Trophoblast cell (in vitro differentiated cells and primary cell): Measurements from ENCODE around the gene HOPX.
"Not testable (repeated sequence)": the region's sequence is repeated elsewhere in the genome, so short reads cannot be mapped to it uniquely, and the experiment has no call there.

Experiments used
- DNase-seq, 2 donors: peaks; one replicate each; pipeline ENCODE4 v3.0.0-alpha.2; 2016
- H2AFZ ChIP-seq: 2 replicates; pipeline ENCODE4 v1.6.1; 2013; ENCODE audit warnings: low read length, moderate library complexity, mild to moderate bottlenecking; ENCODE audit not compliant: insufficient read depth, poor library complexity
- H2AK5ac ChIP-seq: 2 replicates; pipeline ENCODE4 v1.6.1; 2013; ENCODE audit warnings: mild to moderate bottlenecking, low read length
- H2BK120ac ChIP-seq: 2 replicates; pipeline ENCODE4 v1.6.1; 2013; ENCODE audit warnings: low read length, mild to moderate bottlenecking, moderate library complexity; ENCODE audit not compliant: insufficient read depth, poor library complexity
- H2BK12ac ChIP-seq: 2 replicates; pipeline ENCODE4 v1.6.1; 2013; ENCODE audit warnings: mild to moderate bottlenecking, low read length, moderate library complexity
- H2BK5ac ChIP-seq: 2 replicates; pipeline ENCODE4 v1.6.1; 2013; ENCODE audit warnings: low read length, low read depth, moderate library complexity, mild to moderate bottlenecking; ENCODE audit not compliant: poor library complexity
- H3K14ac ChIP-seq: 2 replicates; pipeline ENCODE4 v1.6.1; 2013; ENCODE audit warnings: mild to moderate bottlenecking, low read length
- H3K18ac ChIP-seq: 2 replicates; pipeline ENCODE4 v1.6.1; 2013; ENCODE audit warnings: mild to moderate bottlenecking, low read length
- H3K23ac ChIP-seq: 2 replicates; pipeline ENCODE4 v1.6.1; 2013; ENCODE audit warnings: low read length
- H3K27ac ChIP-seq: 2 replicates; pipeline ENCODE4 v1.5.1; 2013; ENCODE audit warnings: low read depth, mild to moderate bottlenecking, inconsistent platforms, low read length, moderate library complexity
- H3K27me3 ChIP-seq: 2 replicates; pipeline ENCODE4 v1.6.1; 2013; ENCODE audit warnings: inconsistent platforms, mild to moderate bottlenecking, low read length, moderate library complexity; ENCODE audit not compliant: insufficient read depth
- H3K36me3 ChIP-seq, 2 experiments: 1 replicate in 1 of 2; 2 replicates in 1 of 2; pipeline ENCODE4 v1.6.1; 2013; ENCODE audit warnings: low read length in 2 of 2, mild to moderate bottlenecking in 2 of 2, moderate library complexity in 1 of 2; ENCODE audit not compliant: insufficient read depth in 2 of 2, control insufficient read depth in 1 of 2
- H3K4ac ChIP-seq: 2 replicates; pipeline ENCODE4 v1.6.1; 2013; ENCODE audit warnings: low read depth, mild to moderate bottlenecking, low read length, moderate library complexity
- H3K4me1 ChIP-seq, 2 experiments: 1 replicate in 1 of 2; 2 replicates in 1 of 2; pipeline ENCODE4 v1.6.1; 2013; ENCODE audit warnings: low read length in 2 of 2, mild to moderate bottlenecking in 2 of 2, moderate library complexity in 1 of 2; ENCODE audit not compliant: insufficient read depth in 2 of 2, control insufficient read depth in 1 of 2
- H3K4me2 ChIP-seq: 2 replicates; pipeline ENCODE4 v1.6.1; 2013; ENCODE audit warnings: inconsistent platforms, mild to moderate bottlenecking, low read length, moderate library complexity
- H3K4me3 ChIP-seq: 2 replicates; pipeline ENCODE4 v1.5.1; 2013; ENCODE audit warnings: mild to moderate bottlenecking, low read depth, low read length, inconsistent platforms
- H3K79me1 ChIP-seq: one replicate; pipeline ENCODE4 v1.6.1; 2013; ENCODE audit warnings: low read length
- H3K79me2 ChIP-seq: 2 replicates; pipeline ENCODE4 v1.6.1; 2013; ENCODE audit warnings: low read length, mild to moderate bottlenecking; ENCODE audit not compliant: control insufficient read depth, insufficient read depth, poor library complexity
- H3K9ac ChIP-seq: 2 replicates; pipeline ENCODE4 v1.6.1; 2013; ENCODE audit warnings: mild to moderate bottlenecking, low read length
- H3K9me3 ChIP-seq: 2 replicates; pipeline ENCODE4 v1.6.1; 2013; ENCODE audit warnings: low read depth, mild to moderate bottlenecking, control low read depth, inconsistent platforms, low read length; ENCODE audit not compliant: insufficient read depth
- H4K12ac ChIP-seq: 2 replicates; pipeline ENCODE4 v1.6.1; 2013; ENCODE audit warnings: low read depth, mild to moderate bottlenecking, low read length, moderate library complexity
- H4K8ac ChIP-seq: 2 replicates; pipeline ENCODE4 v1.6.1; 2013; ENCODE audit warnings: low read depth, mild to moderate bottlenecking, low read length, moderate library complexity
- H4K91ac ChIP-seq: one replicate; pipeline ENCODE4 v1.6.1; 2013; ENCODE audit warnings: low read depth, mild to moderate bottlenecking, low read length, moderate library complexity
- WGBS: extraction: QIAGEN DNeasy Blood & Tissue Kit; methylation state at CpG from one replicate; pipeline ENCODE4 v1.1.7; 2013; ENCODE audit warnings: missing lambda C conversion rate; ENCODE audit not compliant: insufficient read length, insufficient coverage; ENCODE audit errors: extremely low coverage; 5-methylcytosine and 5-hydroxymethylcytosine counted together

The HOPX gene

DNA sequence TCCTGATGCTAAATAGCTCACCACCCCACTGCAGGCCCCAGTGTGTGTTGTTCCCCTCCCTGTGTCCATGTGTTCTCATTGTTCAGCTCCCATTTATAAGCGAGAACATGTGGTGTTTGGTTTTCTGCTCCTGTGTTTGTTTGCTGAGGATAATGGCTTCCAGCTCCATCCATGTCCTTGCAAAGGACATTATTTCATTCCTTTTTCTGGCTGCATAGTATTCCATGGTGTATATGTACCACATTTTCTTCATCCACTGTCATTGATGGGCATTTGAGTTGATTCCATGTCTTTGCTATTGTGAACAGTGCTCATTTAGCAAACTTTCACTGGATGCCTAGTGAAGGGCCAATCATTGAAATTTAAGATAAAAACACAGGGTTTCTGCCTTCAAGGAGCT, 45.5 kb upstream of the HOPX start:
- H3K27ac ChIP-seq, H3K23ac ChIP-seq, H3K79me1 ChIP-seq, H2AK5ac ChIP-seq, H2BK12ac ChIP-seq, H3K36me3 ChIP-seq, H3K4me1 ChIP-seq, H2BK120ac ChIP-seq, H3K79me2 ChIP-seq, H3K9me3 ChIP-seq, H3K18ac ChIP-seq, H4K8ac ChIP-seq, H3K9ac ChIP-seq, H3K27me3 ChIP-seq, H3K4me3 ChIP-seq, H3K4me2 ChIP-seq, H2AFZ ChIP-seq, H3K4ac ChIP-seq, H4K12ac ChIP-seq, H4K91ac ChIP-seq, H3K14ac ChIP-seq, H2BK5ac ChIP-seq, DNase-seq: not testable (repeated sequence)
- no CpG with 5 or more reads among the region's 1 CpG for WGBS

DNA sequence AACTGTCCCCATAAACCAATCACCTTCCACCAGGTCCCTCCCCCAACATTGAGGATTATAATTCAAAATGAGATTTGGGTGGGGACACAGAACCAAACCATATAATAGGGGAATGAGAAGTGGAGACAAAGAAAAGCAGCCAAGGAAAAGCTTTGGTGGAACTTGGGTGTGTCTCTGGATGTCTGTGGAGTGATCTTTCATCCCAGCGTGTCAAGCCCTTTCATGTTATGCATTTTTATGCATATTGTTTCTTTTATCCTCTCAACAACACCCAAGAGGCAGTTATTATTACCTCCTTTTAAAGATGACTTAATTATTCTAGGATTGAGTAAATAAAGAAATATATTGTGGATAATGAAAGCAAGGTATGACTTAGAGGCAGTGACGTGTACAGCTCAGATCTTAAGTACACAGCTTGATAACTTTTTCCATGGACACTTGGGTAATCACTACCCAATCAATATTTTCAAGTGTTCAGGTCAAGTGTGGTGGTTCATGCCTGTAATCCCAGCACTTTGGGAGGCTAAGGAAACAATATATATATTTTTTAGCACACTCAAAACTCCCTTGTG, 42.6 kb upstream of the HOPX start:
- Histone ChIP-seq H3K79me1 (no peaks in the 10 kb centered on the region), H3K4me3 (no peak overlapping the region), H3K23ac (no peak overlapping the region), H2AFZ (no peak overlapping the region), H4K91ac (no peak overlapping the region), H3K79me2 (no peaks in the 10 kb centered on the region), H3K4me2 (no peak overlapping the region), H3K18ac (no peak overlapping the region), H3K36me3 (no peaks in the 10 kb centered on the region), H3K4ac (no peak overlapping the region), H3K9me3 (no peaks in the 10 kb centered on the region), H3K4me1 (peaks cover 0 to 3% of the 10 kb centered on the region in 2 experiments), H2BK12ac (no peak overlapping the region), H2BK5ac (no peak overlapping the region), H2AK5ac (no peak overlapping the region), H3K9ac (no peak overlapping the region), H3K27ac (no peak overlapping the region), H3K27me3 (no peaks in the 10 kb centered on the region), H4K8ac (no peak overlapping the region), H3K14ac (no peak overlapping the region), H4K12ac (no peak overlapping the region), H2BK120ac (no peak overlapping the region)
- DNase-seq: no peak
- no CpG with 5 or more reads among the region's 2 CpGs for WGBS

- Histone ChIP-seq H3K14ac (no peak overlapping the region), H2AK5ac (no peak overlapping the region), H3K4me3 (no peak overlapping the region), H2AFZ (no peak overlapping the region), H4K8ac (no peak overlapping the region), H3K36me3 (no peaks in the 10 kb centered on the region), H3K9me3 (no peaks in the 10 kb centered on the region), H3K4me1 (peaks cover 0 to 3% of the 10 kb centered on the region in 2 experiments), H3K23ac (no peak overlapping the region), H3K79me2 (no peaks in the 10 kb centered on the region), H3K9ac (no peak overlapping the region), H3K27ac (no peak overlapping the region), H4K91ac (no peak overlapping the region), H3K27me3 (no peaks in the 10 kb centered on the region), H3K4ac (no peak overlapping the region), H3K18ac (no peak overlapping the region), H4K12ac (no peak overlapping the region), H2BK5ac (no peak overlapping the region), H2BK12ac (no peak overlapping the region), H2BK120ac (no peak overlapping the region), H3K4me2 (no peak overlapping the region), H3K79me1 (no peaks in the 10 kb centered on the region)
- no CpG with 5 or more reads among the region's 5 CpGs for WGBS
- DNase-seq: no peak
These were observed 42.1 kb upstream of the HOPX start for GRCh38 chr4:56723201-56723605.

- H2BK12ac ChIP-seq: no peak overlapping the region
- no peak overlapping the region for H3K4me2 ChIP-seq
- H3K27ac ChIP-seq: no peak overlapping the region
- no peak overlapping the region for H4K12ac ChIP-seq
- no peak overlapping the region for H3K23ac ChIP-seq
- no peak overlapping the region for H2BK5ac ChIP-seq
- no peak overlapping the region for H2AFZ ChIP-seq
- no peak overlapping the region for H4K91ac ChIP-seq
- no peak overlapping the region for H2BK120ac ChIP-seq
- no peak overlapping the region for H3K4me3 ChIP-seq
- peaks cover 0 to 2% of the 10 kb centered on the region in 2 experiments for H3K4me1 ChIP-seq
- no peak overlapping the region for H4K8ac ChIP-seq
- H3K4ac ChIP-seq: no peak overlapping the region
- H3K9me3 ChIP-seq: peaks cover 12% of the 10 kb centered on the region
- H2AK5ac ChIP-seq: no peak overlapping the region
- H3K14ac ChIP-seq: no peak overlapping the region
- no peaks in the 10 kb centered on the region for H3K79me2 ChIP-seq
- H3K36me3 ChIP-seq: no peaks in the 10 kb centered on the region
- no peak overlapping the region for H3K18ac ChIP-seq
- no peak overlapping the region for H3K9ac ChIP-seq
- peaks cover 2% of the 10 kb centered on the region for H3K79me1 ChIP-seq
- WGBS: no CpG with 5 or more reads among the region's 1 CpG
- no peak for DNase-seq
- no peaks in the 10 kb centered on the region for H3K27me3 ChIP-seq
These were observed 27.1 kb upstream of the HOPX start for GRCh38 chr4:56708146-56708545.
